GM10266 (cell line): ENCODE measurements around the gene IFI27L1.

ENCODE experiments used
- DNase-seq: peaks from one replicate; pipeline ENCODE4 v3.0.0; 2012; ENCODE audit errors: extremely low spot score
- CTCF ChIP-seq: IDR thresholded peaks from 2 replicates; pipeline ENCODE4 v1.5.1; 2012; ENCODE audit warnings: mild to moderate bottlenecking, low read depth; ENCODE audit not compliant: control insufficient read depth, insufficient read depth; ENCODE audit errors: missing control alignments

Gene IFI27L1

GRCh38 chr14:94048691-94049624 is 32.2 kb upstream of the IFI27L1 start:
- no peak for TF ChIP-seq CTCF
- no peak for DNase-seq

GRCh38 chr14:94049625-94050023 is 31.5 kb upstream of the IFI27L1 start:
- DNase-seq, result no peak
- no peak for TF ChIP-seq CTCF

- TF ChIP-seq CTCF, result no peak
- DNase-seq, result no peak
Observed at GRCh38 chr14:94050231-94050880, 30.8 kb upstream of the IFI27L1 start.

- DNase-seq, result no peak
- TF ChIP-seq CTCF, result peak; percentile 27
Observed at GRCh38 chr14:94051115-94051514, 30.0 kb upstream of the IFI27L1 start.

- no peak for TF ChIP-seq CTCF
Observed at GRCh38 chr14:94051779-94052178, 29.3 kb upstream of the IFI27L1 start.

GRCh38 chr14:94052199-94052598 is 28.9 kb upstream of the IFI27L1 start:
- DNase-seq, result no peak
- TF ChIP-seq CTCF, result no peak

More at GRCh38 chr14:94051779-94052178, 29.3 kb upstream of the IFI27L1 start:
- DNase-seq, result no peak

GRCh38 chr14:94052662-94053061 is 28.4 kb upstream of the IFI27L1 start:
- no peak for DNase-seq
- TF ChIP-seq CTCF, result no peak
